ENCODE data around the gene OCA2. TPM values are rescaled to one million over a fixed set of nuclear protein-coding genes. Genes with fewer than 3 reads are reported as not detected.

The OCA2 gene
- total RNA-seq, 1 donor from 2014 or later, result 2.8 TPM

DNA sequence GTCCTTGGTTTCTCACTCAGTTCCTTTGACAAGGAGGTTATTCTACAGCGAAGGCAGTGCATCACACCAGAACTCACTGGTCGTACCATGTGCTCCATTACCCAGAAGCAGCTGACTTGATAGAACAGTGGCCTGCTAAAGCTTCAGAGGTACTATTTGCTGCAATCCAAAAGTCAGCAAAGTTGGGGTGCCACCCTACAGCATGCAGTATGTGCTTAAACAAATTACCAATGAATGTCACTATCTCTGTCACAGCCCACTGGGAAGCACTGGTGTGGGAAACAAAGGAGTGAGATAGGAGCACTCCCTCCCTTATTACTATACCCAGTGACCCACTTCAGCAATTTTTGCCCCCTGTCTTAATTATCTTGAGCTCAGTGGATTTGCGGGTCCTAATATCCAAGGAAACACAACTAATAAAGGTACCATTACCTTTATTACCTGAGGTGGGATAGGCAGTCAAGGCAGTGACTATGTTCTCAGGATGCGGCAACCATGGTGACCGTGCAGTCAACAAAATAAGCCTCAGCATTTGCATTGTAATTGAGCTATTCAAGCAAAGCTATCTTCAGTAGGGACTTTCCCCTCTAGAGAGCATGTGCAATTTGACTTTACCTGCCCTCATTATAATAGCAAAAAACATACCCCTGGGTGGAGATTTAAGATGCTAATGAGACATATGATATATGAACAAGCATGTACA is 199.4 kb downstream of the OCA2 start:
- Mint-ChIP-seq H3K36me3 (no peaks in the 10 kb centered on the region), H3K4me3 (no peak overlapping the region), H3K4me1 (ENCODE audit: unreplicated experiment) (no peaks in the 10 kb centered on the region), H3K9me3 (peaks cover 6% of the 10 kb centered on the region), H3K27ac (no peak overlapping the region), H3K27me3 (no peaks in the 10 kb centered on the region)
- TF ChIP-seq, protein P1, sequence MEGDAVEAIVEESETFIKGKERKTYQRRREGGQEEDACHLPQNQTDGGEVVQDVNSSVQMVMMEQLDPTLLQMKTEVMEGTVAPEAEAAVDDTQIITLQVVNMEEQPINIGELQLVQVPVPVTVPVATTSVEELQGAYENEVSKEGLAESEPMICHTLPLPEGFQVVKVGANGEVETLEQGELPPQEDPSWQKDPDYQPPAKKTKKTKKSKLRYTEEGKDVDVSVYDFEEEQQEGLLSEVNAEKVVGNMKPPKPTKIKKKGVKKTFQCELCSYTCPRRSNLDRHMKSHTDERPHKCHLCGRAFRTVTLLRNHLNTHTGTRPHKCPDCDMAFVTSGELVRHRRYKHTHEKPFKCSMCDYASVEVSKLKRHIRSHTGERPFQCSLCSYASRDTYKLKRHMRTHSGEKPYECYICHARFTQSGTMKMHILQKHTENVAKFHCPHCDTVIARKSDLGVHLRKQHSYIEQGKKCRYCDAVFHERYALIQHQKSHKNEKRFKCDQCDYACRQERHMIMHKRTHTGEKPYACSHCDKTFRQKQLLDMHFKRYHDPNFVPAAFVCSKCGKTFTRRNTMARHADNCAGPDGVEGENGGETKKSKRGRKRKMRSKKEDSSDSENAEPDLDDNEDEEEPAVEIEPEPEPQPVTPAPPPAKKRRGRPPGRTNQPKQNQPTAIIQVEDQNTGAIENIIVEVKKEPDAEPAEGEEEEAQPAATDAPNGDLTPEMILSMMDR (conservative IDR thresholded peaks at IDR 0.05), result no peak
- no peak for DNase-seq (ENCODE audit: extremely low spot score, unreplicated experiment)

DNA sequence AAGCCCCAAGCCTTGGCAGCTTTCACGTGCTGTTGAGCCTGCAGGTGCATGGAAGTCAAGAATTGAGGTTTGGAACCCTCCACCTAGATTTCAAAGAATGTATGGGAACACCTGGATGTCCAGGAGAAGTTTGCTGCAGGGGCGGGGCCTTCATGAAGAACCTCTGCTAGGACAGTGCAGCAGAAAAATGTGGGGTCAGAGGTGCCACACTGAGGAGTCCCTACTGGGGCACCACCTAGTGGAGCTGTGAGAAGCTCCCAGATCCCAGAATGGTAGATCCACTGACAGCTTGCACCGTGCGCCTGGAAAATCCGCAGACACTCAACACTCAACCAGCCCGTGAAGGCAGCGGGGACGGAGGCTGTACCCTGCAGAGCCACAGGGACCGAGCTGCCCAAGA is 201.6 kb downstream of the OCA2 start:
- no peaks in the 10 kb centered on the region for H3K27me3 Mint-ChIP-seq
- no peak for DNase-seq (ENCODE audit: extremely low spot score, unreplicated experiment)
- H3K36me3 Mint-ChIP-seq, result no peaks in the 10 kb centered on the region
- H3K4me1 Mint-ChIP-seq (ENCODE audit: unreplicated experiment), result no peaks in the 10 kb centered on the region
- no peak overlapping the region for H3K27ac Mint-ChIP-seq
- no peak overlapping the region for H3K4me3 Mint-ChIP-seq
- TF ChIP-seq, protein P1 (conservative IDR thresholded peaks at IDR 0.05), result no peak
- peaks cover 11% of the 10 kb centered on the region for H3K9me3 Mint-ChIP-seq

DNA sequence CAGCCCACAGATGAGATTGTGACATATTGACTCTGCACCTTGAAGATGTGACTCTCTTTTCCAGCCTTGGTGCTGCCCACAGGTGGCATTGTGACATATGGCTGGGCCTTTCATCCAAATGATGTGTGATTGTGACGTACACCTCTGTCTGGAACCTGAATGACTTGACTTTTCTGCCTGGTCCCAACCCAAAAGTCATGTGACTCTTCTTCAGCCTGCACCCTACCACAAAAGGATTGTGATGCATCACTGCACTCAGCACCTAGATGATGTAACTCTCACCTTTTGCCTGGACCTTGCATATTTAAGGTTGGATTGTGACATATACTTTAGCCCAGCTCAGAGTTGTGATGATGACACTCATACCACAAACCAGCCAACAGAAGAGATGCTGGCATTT is 204.5 kb downstream of the OCA2 start:
- Mint-ChIP-seq H3K27me3 (no peaks in the 10 kb centered on the region), H3K4me3 (no peak overlapping the region), H3K36me3 (no peaks in the 10 kb centered on the region), H3K27ac (no peak overlapping the region), H3K9me3 (peaks cover 16% of the 10 kb centered on the region), H3K4me1 (ENCODE audit: unreplicated experiment) (no peaks in the 10 kb centered on the region)
- TF ChIP-seq, protein P1 (conservative IDR thresholded peaks at IDR 0.05), result no peak
- DNase-seq (ENCODE audit: extremely low spot score, unreplicated experiment), result no peak

DNA sequence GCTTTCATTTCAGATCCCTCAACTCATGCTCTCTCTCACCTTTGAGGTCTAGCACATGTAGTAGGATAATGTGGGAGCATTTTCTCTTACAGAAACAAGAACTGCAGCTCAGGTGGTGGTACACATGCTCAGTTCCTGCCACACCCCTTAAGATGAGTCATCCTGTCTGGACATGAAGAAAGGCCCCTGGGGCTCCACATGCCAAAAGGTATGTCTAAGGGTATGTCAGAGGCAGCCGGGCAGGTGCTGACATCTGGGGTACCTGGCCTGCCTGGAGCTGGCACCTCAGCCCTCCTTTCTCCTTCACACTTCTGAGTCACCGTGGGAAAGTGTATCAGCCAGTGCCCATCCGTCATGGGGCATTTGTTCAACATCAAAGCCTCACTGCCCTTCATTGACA is 209.9 kb downstream of the OCA2 start:
- Mint-ChIP-seq H3K4me1 (ENCODE audit: unreplicated experiment) (no peaks in the 10 kb centered on the region), H3K4me3 (no peak overlapping the region), H3K9me3 (peaks cover 10% of the 10 kb centered on the region), H3K27ac (no peak overlapping the region), H3K27me3 (no peaks in the 10 kb centered on the region), H3K36me3 (no peaks in the 10 kb centered on the region)
- DNase-seq (ENCODE audit: extremely low spot score, unreplicated experiment), result no peak
- TF ChIP-seq, protein P1 (conservative IDR thresholded peaks at IDR 0.05), result no peak

DNA sequence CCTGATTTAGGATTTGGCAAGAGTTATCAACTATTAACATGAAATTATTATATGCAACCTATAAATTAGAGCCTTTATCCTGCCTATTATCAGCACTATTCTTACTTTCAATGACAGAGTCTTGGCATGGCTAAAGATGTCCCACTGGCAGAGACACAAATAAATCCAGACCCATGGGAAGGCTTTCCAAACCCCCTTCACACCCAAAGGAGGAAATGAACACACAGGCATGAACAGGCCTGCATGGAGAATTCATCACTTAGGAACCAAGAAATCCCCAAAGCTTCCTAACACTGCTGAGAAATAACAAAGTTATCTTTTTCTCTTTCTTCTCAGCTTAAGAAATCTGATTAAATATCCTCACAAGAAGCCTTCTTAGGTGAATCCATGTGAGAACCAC is 213.9 kb downstream of the OCA2 start:
- H3K27me3 Mint-ChIP-seq, result no peaks in the 10 kb centered on the region
- no peak overlapping the region for H3K27ac Mint-ChIP-seq
- no peaks in the 10 kb centered on the region for H3K36me3 Mint-ChIP-seq
- peaks cover 4% of the 10 kb centered on the region for H3K9me3 Mint-ChIP-seq
- DNase-seq (ENCODE audit: extremely low spot score, unreplicated experiment), result no peak
- TF ChIP-seq, protein P1 (conservative IDR thresholded peaks at IDR 0.05), result no peak
- H3K4me3 Mint-ChIP-seq, result no peak overlapping the region
- no peaks in the 10 kb centered on the region for H3K4me1 Mint-ChIP-seq (ENCODE audit: unreplicated experiment)

All from type B pancreatic cell (in vitro differentiated cells).